Panc1 (cell line): Measurements from ENCODE around the gene C11orf68.

ENCODE experiments used
- CTCF ChIP-seq: fragments of 450-650 bp; IDR thresholded peaks from 2 replicates; pipeline ENCODE4 v1.5.1; 2017; ENCODE audit warnings: mild to moderate bottlenecking
- POLR2AphosphoS5 ChIP-seq: IDR thresholded peaks from 2 replicates; pipeline ENCODE4 v1.6.1; 2012; ENCODE audit warnings: mild to moderate bottlenecking, low read depth, low read length, moderate library complexity
- TCF7L2 ChIP-seq: IDR thresholded peaks from 2 replicates; pipeline ENCODE4 v1.6.1; 2011; ENCODE audit warnings: mild to moderate bottlenecking, low read depth, low read length, inconsistent platforms

GRCh38 chr11:65928667-65929066 lies 9.8 kb upstream of the C11orf68 start:
- TF ChIP-seq CTCF (no peak), POLR2AphosphoS5 (no peak), TCF7L2 (no peak)
